ENCODE data around the gene PAX1.

DNA sequence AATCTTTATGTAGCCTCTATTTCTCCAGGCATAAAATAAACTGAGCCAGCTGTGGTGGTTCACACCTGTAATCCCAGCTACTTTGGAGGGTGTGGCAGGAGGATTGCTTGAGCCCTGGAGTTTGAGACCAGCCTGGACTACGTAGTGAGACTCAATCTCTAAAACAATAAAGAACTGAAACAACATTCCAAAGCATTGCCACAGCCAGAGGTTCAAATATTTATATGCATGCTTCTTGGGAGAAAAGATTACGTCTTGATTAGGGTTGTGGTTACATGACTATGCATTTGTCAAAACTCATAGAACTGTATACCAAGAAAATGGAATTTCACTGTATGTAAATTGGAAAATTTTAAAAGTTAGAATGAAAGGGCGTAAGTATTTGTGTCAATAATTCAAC is 27.7 kb upstream of the PAX1 start:
- TF ChIP-seq, protein P1, sequence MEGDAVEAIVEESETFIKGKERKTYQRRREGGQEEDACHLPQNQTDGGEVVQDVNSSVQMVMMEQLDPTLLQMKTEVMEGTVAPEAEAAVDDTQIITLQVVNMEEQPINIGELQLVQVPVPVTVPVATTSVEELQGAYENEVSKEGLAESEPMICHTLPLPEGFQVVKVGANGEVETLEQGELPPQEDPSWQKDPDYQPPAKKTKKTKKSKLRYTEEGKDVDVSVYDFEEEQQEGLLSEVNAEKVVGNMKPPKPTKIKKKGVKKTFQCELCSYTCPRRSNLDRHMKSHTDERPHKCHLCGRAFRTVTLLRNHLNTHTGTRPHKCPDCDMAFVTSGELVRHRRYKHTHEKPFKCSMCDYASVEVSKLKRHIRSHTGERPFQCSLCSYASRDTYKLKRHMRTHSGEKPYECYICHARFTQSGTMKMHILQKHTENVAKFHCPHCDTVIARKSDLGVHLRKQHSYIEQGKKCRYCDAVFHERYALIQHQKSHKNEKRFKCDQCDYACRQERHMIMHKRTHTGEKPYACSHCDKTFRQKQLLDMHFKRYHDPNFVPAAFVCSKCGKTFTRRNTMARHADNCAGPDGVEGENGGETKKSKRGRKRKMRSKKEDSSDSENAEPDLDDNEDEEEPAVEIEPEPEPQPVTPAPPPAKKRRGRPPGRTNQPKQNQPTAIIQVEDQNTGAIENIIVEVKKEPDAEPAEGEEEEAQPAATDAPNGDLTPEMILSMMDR (conservative IDR thresholded peaks at IDR 0.05; ENCODE audit: low read depth, low read length) = no peak
- TF ChIP-seq EZH2 (IDR thresholded peaks at IDR 0.05; ENCODE audit: borderline replicate concordance, low read depth, low read length, poor library complexity, severe bottlenecking) = no peak

Data from A673 (cell line).